GM12892 (cell line): ENCODE data around the gene GRAMD4.
"Not testable (repeated sequence)": the region's sequence is repeated elsewhere in the genome, so short reads cannot be mapped to it uniquely, and the experiment has no call there.

Source experiments
- DNase-seq: peaks from one replicate; pipeline ENCODE4 v3.0.0; 2011; ENCODE audit not compliant: insufficient read length
- FAIRE-seq: peaks from 2 replicates; lab custom pipeline; 2011; peaks lifted over from hg19 to GRCh38; lab: Jason Lieb, UNC
- POLR2A ChIP-seq: IDR thresholded peaks from 2 replicates; pipeline ENCODE4 v1.6.1; 2011; ENCODE audit warnings: low read depth, low read length, control low read depth
- POLR2AphosphoS5 ChIP-seq: IDR thresholded peaks from 2 replicates; pipeline ENCODE4 v1.6.1; 2011; ENCODE audit warnings: low read depth, low read length, control low read depth
- TAF1 ChIP-seq: IDR thresholded peaks from 2 replicates; pipeline ENCODE4 v1.6.1; 2011; ENCODE audit warnings: low read depth, mild to moderate bottlenecking, control low read depth, low read length, borderline replicate concordance

The GRAMD4 gene

DNA sequence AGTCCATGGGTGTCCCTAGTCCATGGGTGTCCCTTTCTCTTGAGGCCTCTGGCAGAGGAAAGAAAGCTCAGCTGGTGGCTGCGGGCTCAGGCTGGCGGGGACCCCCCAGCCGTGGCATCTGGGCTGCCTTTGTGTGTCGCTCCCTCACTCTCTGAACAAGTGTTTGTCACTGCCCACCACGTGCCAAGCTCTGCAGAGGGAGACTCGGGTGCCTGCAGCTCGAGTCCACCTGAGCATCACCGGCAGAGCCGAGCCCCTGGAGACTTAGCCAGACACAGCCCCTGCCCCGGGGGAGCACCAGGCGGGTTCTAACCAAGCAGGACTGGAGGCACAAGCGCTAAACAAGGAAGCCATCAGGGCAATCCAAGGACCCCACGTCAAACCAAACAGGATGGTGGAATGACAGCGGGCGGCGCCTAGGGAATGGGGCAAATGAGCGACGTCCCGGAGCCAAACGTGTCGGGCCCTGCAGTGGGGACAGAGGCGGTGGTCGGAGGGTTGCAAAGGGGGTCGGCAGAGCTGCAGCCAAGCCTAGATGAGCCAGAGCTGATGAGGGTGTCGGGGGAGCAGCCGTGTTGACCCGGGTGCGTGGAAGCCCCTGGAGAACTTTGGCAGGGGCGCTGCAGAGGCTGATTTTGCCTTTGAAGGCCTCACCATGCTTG lies 2.1 kb upstream of the GRAMD4 start:
- no peak for FAIRE-seq
- TF ChIP-seq POLR2A (no peak), POLR2AphosphoS5 (no peak), TAF1 (no peak)

DNA sequence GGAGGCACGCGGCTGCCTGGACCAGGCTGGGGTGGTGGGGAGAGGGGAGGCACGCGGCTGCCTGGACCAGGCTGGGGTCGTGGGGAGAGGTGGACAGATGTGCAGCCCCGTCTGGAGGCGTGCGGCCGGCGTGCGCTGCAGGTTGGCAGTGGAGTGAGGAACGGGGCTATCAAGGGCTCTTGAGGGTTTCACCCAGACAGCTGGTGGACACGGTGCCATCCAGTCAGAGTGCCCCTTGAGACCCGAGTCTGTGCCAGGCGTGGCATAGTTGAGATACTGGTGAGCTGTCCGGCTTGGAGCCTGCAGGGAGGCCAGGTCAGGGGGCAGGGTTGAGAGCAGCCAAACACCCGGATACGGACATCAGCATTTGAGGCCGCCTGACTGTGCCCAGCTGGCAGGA lies 1.5 kb upstream of the GRAMD4 start:
- TF ChIP-seq POLR2A (no peak), TAF1 (no peak), POLR2AphosphoS5 (no peak)
- FAIRE-seq = no peak
- no peak for DNase-seq

More for the DNA sequence above, 2.1 kb upstream of the GRAMD4 start:
- no peak for DNase-seq

DNA sequence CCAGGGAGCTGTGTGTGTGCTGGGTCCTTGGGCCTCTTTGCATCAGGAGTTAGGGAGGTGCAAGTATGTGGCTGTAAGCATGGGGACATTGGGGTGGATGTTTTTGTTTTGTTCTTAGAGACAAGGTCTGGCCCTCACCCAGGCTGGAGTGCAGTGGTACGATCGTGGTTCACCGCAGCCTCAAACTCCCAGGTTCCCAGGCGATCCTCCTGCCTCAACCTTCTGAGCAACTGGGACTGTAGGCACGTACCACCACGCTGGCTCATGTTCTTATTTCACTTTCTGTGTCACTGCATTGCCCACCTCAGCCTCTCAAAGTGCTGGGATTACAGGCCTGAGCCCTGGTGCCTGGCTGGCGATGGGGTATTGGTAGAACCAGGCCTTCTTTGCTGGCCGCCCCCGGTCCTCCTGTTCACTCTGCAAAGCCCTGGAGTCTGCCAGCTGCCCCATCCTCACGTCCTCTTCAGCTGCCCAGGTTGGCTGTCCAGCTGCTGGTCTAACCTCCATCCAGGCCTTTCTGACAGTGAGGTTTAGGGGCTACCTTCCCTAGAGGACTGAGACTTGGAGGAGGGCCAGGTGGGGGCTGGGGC lies 851 bp upstream of the GRAMD4 start:
- FAIRE-seq = no peak
- no peak for DNase-seq
- TF ChIP-seq POLR2AphosphoS5 (no peak), POLR2A (no peak), TAF1 (no peak)

DNA sequence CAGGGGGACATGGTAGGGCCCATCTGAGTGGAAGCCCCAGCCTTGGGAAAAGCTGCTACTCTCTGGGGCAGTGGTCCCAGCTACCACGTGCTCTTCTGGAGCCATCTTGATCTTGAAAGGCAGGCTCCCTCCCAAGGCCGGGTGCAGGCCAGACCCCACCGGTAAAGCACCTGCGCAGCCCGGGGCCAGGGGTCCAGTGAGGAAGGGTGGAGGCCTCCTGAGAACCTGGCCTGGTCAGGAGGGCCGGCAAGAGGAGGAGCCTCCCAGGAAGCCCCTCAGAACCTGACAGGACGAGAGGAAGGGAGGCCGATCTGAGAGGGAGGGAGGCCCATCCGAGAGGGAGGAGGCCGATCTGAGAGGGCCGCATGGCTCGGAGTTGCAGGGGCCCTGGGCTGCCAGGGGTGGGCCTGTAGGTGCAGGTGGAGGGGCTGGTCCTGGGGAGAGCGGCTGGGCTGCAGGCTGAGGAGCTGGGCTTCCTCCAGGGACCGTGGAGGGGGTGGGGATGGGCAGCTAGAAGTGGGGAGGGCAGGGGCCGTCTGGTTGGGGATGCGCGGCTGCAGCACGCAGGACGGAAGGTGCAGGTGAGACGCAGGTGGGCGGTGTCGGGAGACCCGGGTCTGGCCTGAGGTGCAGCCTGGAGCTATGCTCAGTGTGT lies 529 bp downstream of the GRAMD4 start:
- DNase-seq = no peak
- FAIRE-seq = no peak
- TF ChIP-seq POLR2AphosphoS5 = no peak

DNA sequence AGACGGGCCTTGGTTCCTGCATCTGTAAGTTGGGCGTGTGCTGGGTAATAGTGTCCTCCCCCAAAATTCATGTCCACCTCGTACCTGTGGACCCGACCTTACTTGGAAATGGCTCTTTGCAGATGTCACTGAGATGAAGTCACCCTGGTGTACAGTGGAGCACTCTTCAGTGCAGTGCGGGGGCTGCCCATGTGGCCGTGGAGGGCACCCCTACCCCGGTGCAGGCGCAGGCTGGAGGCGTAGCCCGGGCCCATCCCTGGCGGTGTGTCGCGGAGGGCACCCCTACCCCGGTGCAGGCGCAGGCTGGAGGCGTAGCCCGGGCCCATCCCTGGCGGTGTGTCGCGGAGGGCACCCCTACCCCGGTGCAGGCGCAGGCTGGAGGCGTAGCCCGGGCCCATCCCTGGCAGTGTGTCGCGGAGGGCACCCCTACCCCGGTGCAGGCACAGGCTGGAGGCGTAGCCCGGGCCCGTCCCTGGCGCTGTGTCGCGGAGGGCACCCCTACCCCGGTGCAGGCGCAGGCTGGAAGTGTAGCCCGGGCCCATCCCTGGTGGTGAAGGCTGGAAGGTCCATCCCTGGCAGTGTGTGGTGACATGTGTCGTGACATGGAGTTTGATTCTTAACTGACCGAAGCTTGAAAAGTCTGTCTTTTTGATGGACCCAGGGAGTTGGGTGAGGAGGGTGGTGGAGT lies 1.2 kb downstream of the GRAMD4 start:
- not testable (repeated sequence) for FAIRE-seq, DNase-seq

DNA sequence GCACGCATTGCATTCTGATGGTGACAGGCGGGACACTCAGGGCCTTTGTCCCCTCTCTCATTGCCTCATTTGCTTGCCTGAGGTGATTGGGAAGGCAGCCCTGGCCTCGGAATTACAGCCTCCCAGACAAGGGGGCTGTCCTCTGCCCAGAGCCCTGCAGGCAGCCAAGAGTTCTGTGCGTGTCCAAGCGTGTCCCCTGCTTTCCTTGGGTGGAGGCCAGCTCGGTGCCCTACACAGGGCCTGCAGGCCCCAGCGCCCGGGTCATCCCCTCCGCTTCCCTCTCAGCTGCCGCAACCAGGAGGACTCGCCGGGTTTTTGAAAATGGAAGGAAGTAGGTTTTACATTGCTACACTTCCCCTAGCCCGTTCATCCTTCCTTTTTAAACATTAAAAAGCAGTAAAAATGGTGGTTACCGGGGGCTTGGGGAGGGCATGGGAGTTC lies 1.9 kb downstream of the GRAMD4 start:
- no peak for TF ChIP-seq TAF1
- no peak for TF ChIP-seq POLR2A
- TF ChIP-seq POLR2AphosphoS5 = no peak

DNA sequence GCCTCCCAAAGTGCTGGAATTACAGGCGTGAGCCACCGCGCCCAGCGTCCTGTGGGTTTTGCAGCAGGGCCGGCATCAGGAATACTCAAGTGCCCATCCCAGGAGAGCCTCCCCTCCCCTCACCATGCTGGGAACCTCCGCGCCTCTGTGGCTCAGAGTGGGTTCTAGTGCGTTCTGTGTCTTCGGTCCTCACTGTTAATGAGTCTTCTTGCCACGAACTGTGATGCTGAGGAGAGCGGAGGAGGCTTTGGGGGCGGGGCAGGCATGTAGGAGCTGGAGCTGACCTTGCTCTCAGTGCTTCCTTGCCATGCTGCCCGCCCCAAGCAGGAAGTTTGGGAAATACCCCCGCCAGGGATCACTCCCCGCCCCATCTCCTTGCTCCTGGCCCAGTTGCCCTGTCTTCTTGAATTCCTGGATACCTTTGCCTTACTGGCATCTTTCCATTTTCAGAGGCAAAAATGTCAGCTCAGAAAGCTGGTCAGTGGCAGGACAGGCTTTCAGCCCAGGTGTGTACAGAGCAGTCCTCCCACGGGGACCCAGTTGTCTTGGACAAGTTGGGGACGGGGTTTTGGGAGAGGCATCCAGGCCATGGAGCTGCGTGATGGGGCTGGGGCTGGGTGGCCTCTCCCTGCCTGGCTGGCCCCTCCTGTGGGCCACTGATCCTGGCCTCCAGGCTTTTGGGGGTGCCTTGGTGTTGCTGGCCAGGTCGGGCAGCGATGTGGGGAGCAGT lies 5.1 kb downstream of the GRAMD4 start:
- FAIRE-seq (no peak), DNase-seq (no peak)
- no peak for TF ChIP-seq POLR2A
- TF ChIP-seq TAF1 = no peak
- no peak for TF ChIP-seq POLR2AphosphoS5

More for the DNA sequence above, 1.9 kb downstream of the GRAMD4 start:
- no peak for FAIRE-seq
- no peak for DNase-seq

DNA sequence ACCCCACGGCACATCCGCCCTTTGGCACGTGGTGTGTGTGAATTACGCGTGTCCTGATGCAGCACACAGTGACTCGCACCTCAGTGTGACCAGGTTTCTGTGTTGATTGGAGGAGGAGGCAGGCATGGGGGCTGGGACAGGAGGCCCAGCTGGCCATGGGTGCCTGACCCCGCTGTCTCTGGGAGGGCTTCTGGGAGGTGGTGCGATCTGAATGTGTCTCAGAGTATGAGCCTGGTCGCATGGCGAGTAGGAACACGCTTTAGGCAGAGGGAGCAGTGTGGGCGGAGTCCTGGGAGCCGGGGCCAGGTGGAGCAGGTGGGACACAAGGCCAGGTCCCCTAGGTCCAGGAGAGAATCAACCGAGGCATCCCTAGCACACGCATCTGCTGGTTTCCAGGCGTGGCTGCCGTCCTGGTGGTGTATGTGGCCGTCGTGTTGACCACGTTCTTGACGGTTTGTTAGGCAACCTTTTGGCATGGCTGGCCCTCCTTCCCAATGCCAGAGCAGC lies 5.7 kb downstream of the GRAMD4 start:
- DNase-seq (no peak), FAIRE-seq (no peak)
- TF ChIP-seq POLR2AphosphoS5 (no peak), TAF1 (no peak), POLR2A (no peak)

DNA sequence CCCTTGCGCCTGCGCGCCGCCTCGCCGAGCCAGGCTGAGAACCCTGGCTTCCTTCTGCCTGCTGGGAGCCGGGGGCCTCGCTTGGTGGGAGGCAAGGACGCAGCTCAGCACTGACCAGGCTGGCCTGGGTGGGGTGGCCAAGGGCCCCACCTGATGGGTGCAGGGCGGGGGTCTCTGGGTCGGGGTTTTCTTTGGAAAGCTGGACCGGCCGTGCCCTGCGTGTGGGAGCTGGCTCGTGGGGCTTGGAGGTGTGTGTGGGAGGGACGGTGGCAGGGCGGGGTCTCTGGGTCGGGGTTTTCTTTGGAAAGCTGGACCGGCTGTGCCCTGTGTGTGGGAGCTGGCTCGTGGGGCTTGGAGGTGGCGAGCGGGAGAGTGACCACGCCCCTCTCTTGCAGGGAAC lies 6.2 kb downstream of the GRAMD4 start:
- no peak for TF ChIP-seq POLR2A
- TF ChIP-seq TAF1 = no peak
- no peak for TF ChIP-seq POLR2AphosphoS5
- DNase-seq = no peak
- no peak for FAIRE-seq

DNA sequence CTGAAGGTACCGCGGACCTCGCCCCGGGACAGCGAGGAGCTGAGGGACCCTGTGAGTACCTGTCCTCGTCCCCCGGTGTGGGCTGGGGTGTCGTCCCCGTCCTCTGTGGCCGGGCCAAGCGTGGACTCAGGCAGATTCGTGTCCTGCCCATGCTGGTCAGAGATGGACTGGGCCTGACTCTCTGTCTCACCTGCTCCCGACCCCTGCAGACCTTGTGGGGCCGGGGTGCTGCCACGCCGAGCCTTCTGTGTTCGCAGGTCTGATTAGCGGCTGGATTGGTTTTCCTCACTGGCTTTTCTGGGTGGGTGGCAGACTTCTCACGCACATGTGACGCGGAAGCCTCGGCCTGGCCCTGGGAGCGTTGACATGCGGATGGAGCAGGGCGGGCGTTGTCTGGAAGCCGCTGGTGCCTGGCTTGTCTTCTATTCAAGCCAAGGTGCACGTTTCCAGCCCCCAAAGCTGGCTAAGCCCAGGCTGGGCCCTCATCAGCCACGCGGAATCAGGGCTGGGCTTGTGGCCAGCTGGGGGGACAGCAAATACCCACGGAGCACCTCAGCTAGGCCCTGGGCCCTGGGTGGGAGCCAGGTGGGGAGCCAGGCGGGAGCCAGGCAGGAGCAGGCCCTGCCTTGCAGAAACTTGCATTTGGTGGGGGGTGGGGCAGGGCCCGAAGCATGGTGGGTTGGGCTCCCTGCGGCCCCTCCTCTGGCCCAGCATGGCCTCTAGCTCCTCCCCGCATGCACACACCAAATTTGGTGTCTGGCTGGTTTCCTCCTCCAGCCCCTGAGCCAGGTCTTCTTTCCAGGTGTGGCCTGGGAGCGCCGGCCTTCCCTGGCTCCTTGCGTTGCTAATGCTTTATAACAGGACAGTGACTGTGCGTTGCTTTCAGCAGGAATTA lies 7.0 kb downstream of the GRAMD4 start:
- FAIRE-seq (no peak), DNase-seq (no peak)
- TF ChIP-seq POLR2A (no peak), POLR2AphosphoS5 (no peak), TAF1 (no peak)
